Lower leg skin (tissue), 4 donors: ENCODE results near the gene TMEM115. TPM values are rescaled to one million over a fixed set of nuclear protein-coding genes. Genes with fewer than 3 reads are reported as not detected.

Experiments used
- DNase-seq, 2 donors: peaks; one replicate each; pipeline ENCODE4 v3.0.0-alpha.2; 2019; ENCODE audit warnings: low spot score in 2 of 2
- H3K4me3 ChIP-seq: fragments of 200-600 bp; sonication (generic); 2 replicates; pipeline ENCODE4 v1.5.1; 2017; ENCODE audit warnings: mild to moderate bottlenecking, low read depth; ENCODE audit not compliant: poor library complexity, severe bottlenecking
- POLR2A ChIP-seq, 2 donors: fragments of 450-650 bp; IDR thresholded peaks; one replicate each; pipeline ENCODE4 v1.6.1; 2016 to 2017; ENCODE audit warnings: antibody characterized with exemption in 2 of 2, mild to moderate bottlenecking in 1 of 2, moderate library complexity in 1 of 2
- WGBS, 2 donors: methylation state at CpG; one replicate each; pipeline ENCODE4 v1.1.5; 2018; 5-methylcytosine and 5-hydroxymethylcytosine counted together
- intact Hi-C: fragments of 100-400 bp; cut with DNase I; formaldehyde crosslinking; loops from one replicate; pipeline ENCODE4 v1.15.0; 2023; ENCODE audit warnings: low total_unique reads
- total RNA-seq, 4 donors: library from RNA; depleted of rRNA; stranded (reverse); fragments of >200 nt; gene quantifications; one replicate each; pipeline ENCODE4 v1.1.0, GENCODE V29; 2016
- TF ChIP-seq, protein P1 (sequence below), 3 donors: fragments of 450-650 bp; IDR thresholded peaks; one replicate each; pipeline ENCODE4 v1.5.1; 2016; ENCODE audit warnings: antibody characterized with exemption in 3 of 3, mild to moderate bottlenecking in 3 of 3, moderate library complexity in 2 of 3

Gene TMEM115
- total RNA-seq, 4 donors from 2014 or later = 90.5 to 92.7 (median 92.4) TPM

- WGBS, 2 donors = 75 to 78% methylated on average over 14 of the region's 14 CpGs
- no peak for DNase-seq
Measured at GRCh38 chr3:50339485-50340146, 19.7 kb downstream of the TMEM115 start.

DNA sequence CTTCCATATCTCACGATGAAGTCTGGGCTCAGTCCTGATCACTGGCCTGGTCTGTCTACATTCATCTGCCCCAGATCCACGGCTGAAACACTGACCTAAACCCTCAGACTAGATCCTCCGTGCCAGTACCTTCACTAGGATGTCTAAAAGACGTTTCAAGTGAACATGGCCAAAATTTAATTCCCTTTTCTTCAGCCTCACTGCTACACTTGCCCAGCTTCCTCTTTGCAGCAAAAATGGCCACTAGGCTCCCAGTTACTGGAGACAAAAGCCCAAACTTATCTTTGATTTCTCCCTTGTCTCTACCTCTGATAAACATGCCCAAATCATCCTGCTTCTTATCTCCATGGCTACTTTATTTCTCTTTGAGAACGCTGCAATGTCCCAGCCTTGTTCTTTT lies 20.4 kb downstream of the TMEM115 start:
- no peak overlapping the region for H3K4me3 ChIP-seq
- intact Hi-C loops = no loop called here
- no peak for DNase-seq
- 56 to 69% methylated on average over 5 of the region's 5 CpGs for WGBS, 2 donors
- TF ChIP-seq, protein P1, sequence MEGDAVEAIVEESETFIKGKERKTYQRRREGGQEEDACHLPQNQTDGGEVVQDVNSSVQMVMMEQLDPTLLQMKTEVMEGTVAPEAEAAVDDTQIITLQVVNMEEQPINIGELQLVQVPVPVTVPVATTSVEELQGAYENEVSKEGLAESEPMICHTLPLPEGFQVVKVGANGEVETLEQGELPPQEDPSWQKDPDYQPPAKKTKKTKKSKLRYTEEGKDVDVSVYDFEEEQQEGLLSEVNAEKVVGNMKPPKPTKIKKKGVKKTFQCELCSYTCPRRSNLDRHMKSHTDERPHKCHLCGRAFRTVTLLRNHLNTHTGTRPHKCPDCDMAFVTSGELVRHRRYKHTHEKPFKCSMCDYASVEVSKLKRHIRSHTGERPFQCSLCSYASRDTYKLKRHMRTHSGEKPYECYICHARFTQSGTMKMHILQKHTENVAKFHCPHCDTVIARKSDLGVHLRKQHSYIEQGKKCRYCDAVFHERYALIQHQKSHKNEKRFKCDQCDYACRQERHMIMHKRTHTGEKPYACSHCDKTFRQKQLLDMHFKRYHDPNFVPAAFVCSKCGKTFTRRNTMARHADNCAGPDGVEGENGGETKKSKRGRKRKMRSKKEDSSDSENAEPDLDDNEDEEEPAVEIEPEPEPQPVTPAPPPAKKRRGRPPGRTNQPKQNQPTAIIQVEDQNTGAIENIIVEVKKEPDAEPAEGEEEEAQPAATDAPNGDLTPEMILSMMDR (IDR thresholded peaks at IDR 0.05) = no peak
- no peak for TF ChIP-seq POLR2A (IDR thresholded peaks at IDR 0.05)

More at GRCh38 chr3:50339485-50340146, 19.7 kb downstream of the TMEM115 start:
- intact Hi-C loops = no loop called here
- H3K4me3 ChIP-seq = no peak overlapping the region
- TF ChIP-seq POLR2A (IDR thresholded peaks at IDR 0.05) = no peak
- TF ChIP-seq, protein P1 (IDR thresholded peaks at IDR 0.05) = no peak

DNA sequence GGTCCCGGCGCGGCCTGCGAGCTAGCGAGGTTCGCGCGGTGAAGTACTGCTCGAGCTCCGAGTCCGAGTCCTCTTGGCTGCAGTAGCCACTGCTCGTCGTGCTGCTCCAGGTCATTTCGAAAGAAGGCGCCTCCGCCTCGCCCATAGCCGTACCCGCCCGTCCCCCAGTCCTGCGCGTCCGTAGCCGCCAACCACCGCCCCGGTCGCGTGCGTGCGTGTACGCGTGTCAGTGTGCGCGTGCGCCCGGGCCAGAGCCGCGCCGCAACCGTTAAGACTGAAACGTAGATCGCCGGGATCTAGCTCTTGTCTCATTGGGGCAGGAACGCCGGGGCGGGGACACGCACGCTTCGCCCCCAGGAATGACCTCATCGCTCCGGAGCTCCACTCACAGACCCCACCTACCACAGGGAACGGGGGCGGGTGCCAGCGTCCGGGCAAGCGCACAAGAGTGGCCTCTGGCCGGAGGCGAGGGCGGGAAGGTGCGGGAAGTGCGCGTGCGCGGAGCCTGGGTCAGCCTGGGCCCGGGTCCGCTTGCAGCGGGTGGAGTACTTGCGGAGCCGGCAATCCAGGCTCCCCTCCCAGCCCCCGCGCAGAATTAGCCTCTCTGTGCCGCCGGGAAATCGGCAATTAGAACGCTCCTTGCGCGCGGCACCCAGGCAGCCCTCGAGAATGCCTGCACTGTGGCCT lies 22.0 kb downstream of the TMEM115 start:
- intact Hi-C loops = no loop called here
- WGBS, 2 donors = 0 to 2% methylated on average over 10 to 38 of the region's 79 CpGs
- H3K4me3 ChIP-seq = peak overlapping the region; percentile 60
- TF ChIP-seq, protein P1 (IDR thresholded peaks at IDR 0.05) = no peak
- peak in 1 of 2 donors; percentile 18 for TF ChIP-seq POLR2A (IDR thresholded peaks at IDR 0.05)
- DNase-seq = peak; percentile 99 to 100

DNA sequence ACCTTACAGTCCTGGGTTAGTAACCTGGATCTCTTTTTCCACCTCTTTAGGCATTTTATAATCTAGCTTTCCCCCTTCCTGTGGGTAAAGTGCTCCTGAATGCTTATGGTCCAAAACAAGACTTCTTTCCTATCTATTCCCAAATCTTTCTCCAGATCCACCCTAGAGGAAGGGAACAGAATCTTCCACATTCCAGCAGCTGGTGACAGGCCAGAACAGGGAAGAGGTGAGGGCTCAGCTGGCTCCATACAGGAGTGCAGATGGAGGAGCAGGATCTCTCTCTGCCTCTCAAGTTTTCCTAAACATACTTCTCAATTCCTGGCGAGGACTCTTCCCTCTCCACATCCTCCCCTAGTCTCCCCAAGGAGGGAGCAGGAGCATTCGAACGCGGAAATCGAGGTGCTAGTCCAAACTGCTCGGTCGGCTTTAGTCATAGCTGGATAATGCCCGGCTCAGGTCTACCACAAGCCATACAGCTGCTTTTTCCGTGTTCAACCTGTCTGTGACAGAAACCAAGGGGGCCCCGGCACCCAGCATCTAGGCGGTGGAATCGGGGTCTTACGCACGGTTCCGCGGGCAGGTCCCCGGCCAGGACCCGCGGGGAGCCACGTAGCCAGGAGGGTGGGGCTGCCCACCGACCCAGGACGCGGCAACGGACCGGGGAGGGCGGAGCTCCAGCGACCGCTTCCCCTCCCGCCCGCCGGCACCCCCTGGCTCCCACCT lies 22.7 kb downstream of the TMEM115 start:
- intact Hi-C loops = no loop called here

GRCh38 chr3:50334339-50335075 lies 24.8 kb downstream of the TMEM115 start:
- no peak for DNase-seq
- no peak for TF ChIP-seq POLR2A (IDR thresholded peaks at IDR 0.05)
- TF ChIP-seq, protein P1 (IDR thresholded peaks at IDR 0.05) = no peak
- intact Hi-C loops = no loop called here
- H3K4me3 ChIP-seq = no peak overlapping the region
- WGBS, 2 donors = 45 to 57% methylated on average over 5 of the region's 5 CpGs

More for the DNA sequence above, 22.7 kb downstream of the TMEM115 start:
- peak overlapping the region; percentile 60 for H3K4me3 ChIP-seq
- no peak for DNase-seq
- WGBS, 2 donors = 1 to 11% methylated on average over 6 to 28 of the region's 31 CpGs
- TF ChIP-seq, protein P1 (IDR thresholded peaks at IDR 0.05) = no peak
- no peak for TF ChIP-seq POLR2A (IDR thresholded peaks at IDR 0.05)
